ENCODE measurements around the gene FGF11. TPM values are rescaled to one million over a fixed set of nuclear protein-coding genes. Genes with fewer than 3 reads are reported as not detected.
A peak's percentile ranks its signal among the peaks of the same experiment; 100 is the strongest.

FGF11 gene
- polyA plus RNA-seq, 3 donors: 2.2 TPM; not detected in 2

DNA sequence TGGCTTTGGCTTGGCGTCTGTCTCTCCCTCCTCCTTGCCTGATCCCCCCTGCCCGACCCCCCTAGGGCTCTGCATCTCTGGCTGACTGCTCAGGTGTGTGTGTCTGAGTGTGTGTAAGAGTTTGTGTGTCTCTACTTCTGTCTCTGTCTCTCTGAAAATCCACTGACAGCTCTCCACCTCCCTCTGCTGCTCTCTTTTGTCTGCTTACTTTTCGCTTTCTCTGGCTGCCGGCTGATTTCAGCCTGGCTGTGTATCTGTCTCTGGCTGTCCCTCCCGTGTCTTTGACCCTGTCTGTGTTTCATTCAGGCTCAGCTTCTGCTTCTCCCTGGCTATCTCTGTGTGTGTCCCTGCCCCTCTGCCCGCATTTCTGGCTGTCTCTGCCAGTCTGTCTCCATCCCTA is 23.0 kb upstream of the FGF11 start:
- Histone ChIP-seq H2AFZ (ENCODE audit: insufficient read depth, low read depth, low read length, poor library complexity, severe bottlenecking) (no peak overlapping the region), H4K20me1 (ENCODE audit: insufficient read depth, low read length) (no peaks in the 10 kb centered on the region), H3K79me2 (ENCODE audit: insufficient read depth, low read length) (no peaks in the 10 kb centered on the region), H3K27me3 (ENCODE audit: control insufficient read depth in 2 of 2, insufficient read depth in 2 of 2, low read length in 2 of 2) (no peaks in the 10 kb centered on the region), H3K36me3 (replicated peaks in 1 of 2; ENCODE audit: control insufficient read depth in 1 of 2, insufficient read depth in 2 of 2, low read length in 2 of 2) (no peaks in the 10 kb centered on the region), H3K4me2 (replicated peaks; ENCODE audit: extremely low read depth, low read length, poor library complexity, severe bottlenecking) (no peak overlapping the region), H3K9me3 (replicated peaks in 1 of 2; ENCODE audit: control insufficient read depth in 1 of 2, insufficient read depth in 1 of 2, low read length in 2 of 2) (no peaks in the 10 kb centered on the region), H3K9ac (ENCODE audit: insufficient read depth, low read length, poor library complexity, severe bottlenecking) (no peak overlapping the region), H3K27ac (ENCODE audit: low read depth in 1 of 2, low read length in 2 of 2) (no peak overlapping the region), H3K4me3 (replicated peaks in 1 of 3; ENCODE audit: low read depth in 2 of 3, low read length in 3 of 3) (no peak overlapping the region), H3K4me1 (ENCODE audit: control insufficient read depth in 1 of 2, insufficient read depth in 2 of 2, low read length in 2 of 2) (no peaks in the 10 kb centered on the region)
- Mint-ChIP-seq H3K27me3 (ENCODE audit: low read depth in 3 of 3) (peaks cover 1 to 14% (median 7%) of the 10 kb centered on the region in 3 donors), H3K9me3 (no peaks in the 10 kb centered on the region), H3K27ac (peak overlapping the region in 1 of 7 donors; percentile 32), H3K36me3 (no peaks in the 10 kb centered on the region), H3K4me1 (no peaks in the 10 kb centered on the region), H3K4me3 (no peak overlapping the region)
- TF ChIP-seq, protein P1, sequence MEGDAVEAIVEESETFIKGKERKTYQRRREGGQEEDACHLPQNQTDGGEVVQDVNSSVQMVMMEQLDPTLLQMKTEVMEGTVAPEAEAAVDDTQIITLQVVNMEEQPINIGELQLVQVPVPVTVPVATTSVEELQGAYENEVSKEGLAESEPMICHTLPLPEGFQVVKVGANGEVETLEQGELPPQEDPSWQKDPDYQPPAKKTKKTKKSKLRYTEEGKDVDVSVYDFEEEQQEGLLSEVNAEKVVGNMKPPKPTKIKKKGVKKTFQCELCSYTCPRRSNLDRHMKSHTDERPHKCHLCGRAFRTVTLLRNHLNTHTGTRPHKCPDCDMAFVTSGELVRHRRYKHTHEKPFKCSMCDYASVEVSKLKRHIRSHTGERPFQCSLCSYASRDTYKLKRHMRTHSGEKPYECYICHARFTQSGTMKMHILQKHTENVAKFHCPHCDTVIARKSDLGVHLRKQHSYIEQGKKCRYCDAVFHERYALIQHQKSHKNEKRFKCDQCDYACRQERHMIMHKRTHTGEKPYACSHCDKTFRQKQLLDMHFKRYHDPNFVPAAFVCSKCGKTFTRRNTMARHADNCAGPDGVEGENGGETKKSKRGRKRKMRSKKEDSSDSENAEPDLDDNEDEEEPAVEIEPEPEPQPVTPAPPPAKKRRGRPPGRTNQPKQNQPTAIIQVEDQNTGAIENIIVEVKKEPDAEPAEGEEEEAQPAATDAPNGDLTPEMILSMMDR (IDR thresholded peaks at IDR 0.05): no peak
- intact Hi-C loops (cut with micrococcal nuclease): no loop called here
- 94% methylated on average over 4 of the region's 6 CpGs for WGBS (ENCODE audit: insufficient coverage)
- DNase-seq: no peak

DNA sequence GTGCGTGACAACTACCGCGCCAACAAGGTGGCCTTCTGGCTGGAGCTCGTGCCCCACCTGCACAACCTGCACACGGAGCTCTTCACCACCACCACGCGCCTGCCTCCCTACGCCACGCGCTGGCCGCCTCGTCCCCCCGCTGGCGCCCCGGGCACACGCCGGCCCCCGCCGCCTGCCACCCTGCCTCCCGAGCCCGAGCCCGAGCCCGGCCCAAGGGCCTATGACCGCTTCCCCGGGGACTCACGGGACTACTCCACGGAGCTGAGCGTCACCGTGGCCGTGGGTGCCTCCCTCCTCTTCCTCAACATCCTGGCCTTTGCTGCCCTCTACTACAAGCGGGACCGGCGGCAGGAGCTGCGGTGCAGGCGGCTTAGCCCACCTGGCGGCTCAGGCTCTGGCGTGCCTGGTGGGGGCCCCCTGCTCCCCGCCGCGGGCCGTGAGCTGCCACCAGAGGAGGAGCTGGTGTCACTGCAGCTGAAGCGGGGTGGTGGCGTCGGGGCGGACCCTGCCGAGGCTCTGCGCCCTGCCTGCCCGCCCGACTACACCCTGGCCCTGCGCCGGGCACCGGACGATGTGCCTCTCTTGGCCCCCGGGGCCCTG is 22.2 kb upstream of the FGF11 start:
- H3K79me2 ChIP-seq (ENCODE audit: insufficient read depth, low read length): no peaks in the 10 kb centered on the region
- H3K4me3 ChIP-seq (replicated peaks in 1 of 3; ENCODE audit: low read depth in 2 of 3, low read length in 3 of 3): no peak overlapping the region
- Mint-ChIP-seq H3K27ac (no peak overlapping the region), H3K4me1 (no peaks in the 10 kb centered on the region), H3K36me3 (no peaks in the 10 kb centered on the region), H3K4me3 (no peak overlapping the region), H3K27me3 (ENCODE audit: low read depth in 3 of 3) (peaks cover 1 to 13% (median 7%) of the 10 kb centered on the region in 3 donors), H3K9me3 (no peaks in the 10 kb centered on the region)
- TF ChIP-seq, protein P1 (IDR thresholded peaks at IDR 0.05): no peak
- H3K27me3 ChIP-seq (ENCODE audit: control insufficient read depth in 2 of 2, insufficient read depth in 2 of 2, low read length in 2 of 2): no peaks in the 10 kb centered on the region
- H3K9me3 ChIP-seq (replicated peaks in 1 of 2; ENCODE audit: control insufficient read depth in 1 of 2, insufficient read depth in 1 of 2, low read length in 2 of 2): no peaks in the 10 kb centered on the region
- intact Hi-C loops (cut with micrococcal nuclease): no loop called here
- DNase-seq: no peak
- no peaks in the 10 kb centered on the region for H4K20me1 ChIP-seq (ENCODE audit: insufficient read depth, low read length)
- H3K4me2 ChIP-seq (replicated peaks; ENCODE audit: extremely low read depth, low read length, poor library complexity, severe bottlenecking): no peak overlapping the region
- H2AFZ ChIP-seq (ENCODE audit: insufficient read depth, low read depth, low read length, poor library complexity, severe bottlenecking): no peak overlapping the region
- no peak overlapping the region for H3K27ac ChIP-seq (ENCODE audit: low read depth in 1 of 2, low read length in 2 of 2)
- no peaks in the 10 kb centered on the region for H3K4me1 ChIP-seq (ENCODE audit: control insufficient read depth in 1 of 2, insufficient read depth in 2 of 2, low read length in 2 of 2)
- H3K36me3 ChIP-seq (replicated peaks in 1 of 2; ENCODE audit: control insufficient read depth in 1 of 2, insufficient read depth in 2 of 2, low read length in 2 of 2): no peaks in the 10 kb centered on the region
- WGBS (ENCODE audit: insufficient coverage): 96% methylated on average over 47 of the region's 54 CpGs
- H3K9ac ChIP-seq (ENCODE audit: insufficient read depth, low read length, poor library complexity, severe bottlenecking): no peak overlapping the region

Measured in CD14-positive monocyte (primary cell).